NCI-H1092 treated with DMSO at 0.1 percent for 48 hours (cell line): ENCODE measurements around the gene CTNNA2.

Experiments
- DNase-seq: peaks from one replicate; lab custom pipeline; 2025; lab: John Stamatoyannopoulos, UW

The CTNNA2 gene

DNA sequence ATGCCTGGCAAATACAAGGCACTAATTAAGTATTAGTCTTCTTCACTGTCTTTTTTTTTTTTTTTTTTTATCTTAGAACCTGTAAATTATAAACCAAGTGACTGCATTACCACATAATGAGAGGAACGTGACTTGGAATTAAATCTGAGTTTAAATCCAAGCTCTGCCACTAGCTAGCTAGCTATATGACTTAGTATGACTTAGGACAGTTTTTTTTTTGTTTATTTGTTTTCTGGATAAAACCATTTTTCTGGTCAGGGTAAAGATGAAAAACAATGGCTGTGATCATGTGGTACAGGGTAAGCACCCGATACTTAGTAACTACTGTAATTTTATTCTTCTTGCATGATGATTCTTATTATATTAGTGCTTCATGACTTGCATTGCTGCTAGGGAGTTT, 983.5 kb downstream of the CTNNA2 start:
- no peak for DNase-seq

DNA sequence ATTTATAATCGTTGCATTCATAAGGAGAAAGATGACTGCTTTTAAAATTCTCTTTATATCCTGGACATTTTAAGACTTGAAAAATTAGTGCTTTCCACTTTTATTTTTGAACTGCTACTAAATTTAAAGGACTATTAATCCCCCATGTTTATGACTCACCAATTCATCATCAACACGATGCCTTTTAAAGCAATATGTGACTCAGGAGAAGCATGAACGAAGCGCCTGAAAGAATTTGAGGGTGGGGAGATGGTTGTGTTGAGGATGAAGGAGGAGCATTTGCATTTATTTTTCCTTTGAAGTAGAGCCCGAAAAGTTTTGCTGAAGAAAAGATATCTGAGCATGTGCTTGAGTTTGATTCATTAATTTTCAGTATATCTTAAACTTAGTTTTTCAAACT, 983.9 kb downstream of the CTNNA2 start:
- DNase-seq = no peak

DNA sequence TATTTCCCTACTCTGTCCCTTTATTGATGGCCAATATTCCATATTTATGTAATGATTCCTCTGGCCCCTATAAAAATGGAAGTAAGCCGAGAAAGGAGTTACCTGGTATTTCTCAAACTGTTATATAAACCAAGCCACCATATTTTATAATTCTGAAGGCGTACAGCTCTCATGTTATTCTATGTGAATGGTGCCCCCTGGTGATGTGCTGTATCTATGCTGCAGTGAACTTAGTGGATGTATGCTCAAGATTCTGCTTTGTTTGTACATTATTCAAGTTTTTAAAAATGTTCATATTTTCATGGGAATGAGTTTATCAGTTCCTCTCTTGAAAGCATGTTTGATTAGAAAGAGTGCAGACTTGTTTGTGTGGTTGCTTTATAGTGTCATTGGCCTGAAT, 986.2 kb downstream of the CTNNA2 start:
- DNase-seq = peak; percentile 29

DNA sequence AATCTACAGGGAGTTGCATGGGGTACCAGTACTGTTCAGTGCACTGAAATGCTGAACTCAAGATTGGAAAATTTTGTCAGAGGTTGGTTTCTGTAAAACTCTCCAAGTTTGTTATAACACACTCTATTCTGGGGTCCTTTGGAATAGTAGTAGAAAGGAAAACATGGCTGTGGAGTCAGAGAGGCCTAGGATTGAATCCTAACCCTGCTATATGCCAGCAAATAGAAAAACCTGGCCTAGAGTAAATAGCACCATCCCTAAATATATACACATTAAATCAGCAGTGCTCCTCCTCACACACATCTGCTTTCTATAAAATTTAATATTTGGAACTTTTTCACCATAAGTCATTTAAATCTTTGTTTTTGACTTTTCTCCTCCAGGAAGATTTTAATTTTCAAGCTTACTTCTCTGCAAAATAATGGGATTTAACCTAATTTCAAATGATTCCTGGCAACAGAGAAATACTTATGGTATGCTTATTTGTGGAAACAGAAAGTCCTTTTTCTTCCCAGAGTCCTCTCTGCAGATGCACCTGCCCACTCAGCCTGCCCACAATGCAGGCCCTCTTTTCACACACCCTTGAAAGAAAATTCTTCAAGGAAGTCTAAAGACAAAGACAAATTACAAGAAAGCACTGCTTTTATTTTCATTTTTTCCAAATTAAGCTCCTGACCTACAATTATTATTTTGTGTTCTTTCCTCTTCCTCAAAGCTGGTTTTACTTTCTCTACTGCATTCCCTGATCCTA, 989.2 kb downstream of the CTNNA2 start:
- no peak for DNase-seq

DNA sequence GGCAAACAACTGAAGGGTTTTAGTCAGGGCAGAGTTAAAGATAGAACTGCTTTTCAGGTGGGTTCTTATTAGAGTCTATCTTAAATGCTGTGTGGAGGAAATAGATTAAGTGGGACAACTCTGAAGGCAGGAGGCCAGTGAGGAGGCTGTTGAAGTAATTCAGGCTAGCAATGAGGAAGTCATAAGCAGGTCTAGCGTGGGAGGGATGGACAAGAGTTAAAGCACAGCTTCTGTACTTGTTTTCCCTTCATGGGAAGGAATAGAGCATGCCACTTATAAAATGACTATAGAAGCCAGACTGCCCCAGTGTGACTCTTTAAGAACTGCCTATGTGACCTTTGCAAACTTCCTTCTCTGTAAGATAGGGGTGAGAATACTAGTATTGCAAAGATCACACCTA, 993.7 kb downstream of the CTNNA2 start:
- no peak for DNase-seq

DNA sequence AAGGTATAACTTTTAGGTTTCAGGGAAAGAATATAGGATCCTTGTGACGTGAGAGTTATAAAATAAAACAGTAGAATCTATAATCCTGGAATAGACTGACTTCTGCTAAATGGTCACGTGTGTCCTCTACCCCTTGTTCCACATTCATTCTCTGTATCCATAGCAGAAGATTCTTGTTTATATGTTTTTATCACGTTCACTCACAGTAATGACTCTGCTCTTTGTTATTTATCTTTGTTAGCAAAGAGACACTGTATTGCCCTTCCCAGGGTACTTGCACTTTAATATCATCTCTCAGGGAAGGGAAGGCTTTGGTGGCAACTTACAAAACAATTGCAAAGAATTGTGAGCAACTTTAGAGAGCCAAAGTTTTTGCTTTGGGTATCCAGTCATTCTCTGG, 997.9 kb downstream of the CTNNA2 start:
- no peak for DNase-seq

DNA sequence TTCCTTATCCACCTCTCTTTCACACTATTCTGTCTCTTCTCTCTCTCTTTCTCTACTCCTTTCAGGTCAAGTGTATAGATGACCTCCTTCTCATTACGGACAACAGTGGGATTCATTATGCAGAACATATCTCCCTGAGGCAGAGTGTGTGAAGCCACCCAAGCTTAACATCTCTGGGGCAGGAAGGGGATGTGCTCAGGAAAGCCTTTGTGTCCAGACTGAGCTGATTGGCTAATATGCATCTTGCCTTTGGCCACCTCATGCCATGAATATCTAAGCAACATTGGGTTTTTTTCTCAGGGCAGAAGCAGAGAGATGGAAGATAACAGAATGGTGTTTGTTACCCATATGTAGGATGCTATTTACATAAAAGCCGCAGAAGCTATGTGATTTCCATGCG, 1003.1 kb downstream of the CTNNA2 start:
- no peak for DNase-seq

DNA sequence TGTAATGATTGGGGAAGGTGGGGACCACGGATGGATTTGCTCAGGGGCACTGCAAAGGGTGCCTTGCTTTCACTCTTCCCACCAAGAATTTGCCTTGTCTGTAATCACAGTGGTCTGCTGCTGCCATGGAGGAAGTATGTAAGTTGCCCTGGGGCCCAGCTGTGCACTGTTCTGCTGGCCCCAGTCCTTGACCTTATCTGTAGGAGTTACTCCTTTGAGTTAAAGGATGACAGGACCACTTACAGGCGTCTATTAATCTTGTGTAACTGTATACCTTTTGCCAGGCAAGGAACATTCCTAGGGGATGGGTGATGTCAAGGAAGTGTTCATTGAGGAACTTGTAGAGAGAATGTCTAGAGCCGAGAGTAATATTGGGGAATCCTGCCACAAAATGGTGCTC, 1004.5 kb downstream of the CTNNA2 start:
- no peak for DNase-seq

DNA sequence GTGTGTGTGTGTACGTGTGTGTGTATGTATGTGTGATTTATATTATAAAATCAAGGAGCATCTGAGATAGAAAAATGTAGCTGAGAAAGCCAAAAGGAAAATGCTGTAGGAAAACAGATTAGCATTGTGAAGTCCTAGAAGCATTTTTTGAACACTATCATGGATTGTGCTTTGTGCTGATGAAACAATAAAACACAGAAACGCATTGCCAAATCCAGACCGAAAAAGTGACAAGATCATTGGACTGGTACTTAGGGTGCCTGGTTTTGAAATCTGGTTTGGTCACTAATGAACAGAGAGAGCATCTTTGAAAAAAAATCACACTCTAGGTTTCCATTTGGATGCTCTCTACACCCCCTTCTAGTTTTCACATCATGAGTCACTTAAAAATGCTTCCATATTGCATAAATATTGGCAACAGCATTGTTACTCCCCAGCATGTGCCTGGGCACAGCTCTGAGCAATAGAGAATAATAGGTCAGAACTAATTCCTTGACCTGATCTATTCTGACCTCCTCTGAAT, 1006.3 kb downstream of the CTNNA2 start:
- no peak for DNase-seq

DNA sequence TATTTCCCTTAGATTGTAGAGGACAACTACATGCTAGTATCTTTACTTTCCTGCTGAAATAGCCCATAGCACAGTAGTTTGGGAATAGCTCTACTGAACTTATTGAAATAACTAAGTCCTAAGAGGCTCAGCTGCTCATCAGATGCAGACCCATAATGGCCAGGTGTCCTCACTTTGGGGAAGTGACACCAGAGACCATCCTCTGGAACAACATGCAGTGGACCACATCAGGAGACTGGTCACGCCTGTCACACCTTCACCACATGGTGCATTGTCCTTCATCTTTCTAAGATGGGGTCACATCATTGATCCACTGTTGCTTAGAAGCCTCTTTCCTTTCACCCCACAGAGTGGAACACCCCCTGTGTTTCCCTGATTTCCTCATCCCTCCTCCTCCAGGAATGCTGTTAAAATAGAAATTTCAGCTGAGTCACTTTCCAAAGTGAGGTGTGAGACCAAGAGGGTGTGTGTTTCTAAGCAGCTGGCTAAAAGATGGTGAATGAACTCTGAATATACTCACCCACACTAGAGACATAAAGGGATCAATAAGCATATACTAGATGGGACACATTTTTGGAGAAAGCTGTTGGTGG, 1006.9 kb downstream of the CTNNA2 start:
- no peak for DNase-seq

DNA sequence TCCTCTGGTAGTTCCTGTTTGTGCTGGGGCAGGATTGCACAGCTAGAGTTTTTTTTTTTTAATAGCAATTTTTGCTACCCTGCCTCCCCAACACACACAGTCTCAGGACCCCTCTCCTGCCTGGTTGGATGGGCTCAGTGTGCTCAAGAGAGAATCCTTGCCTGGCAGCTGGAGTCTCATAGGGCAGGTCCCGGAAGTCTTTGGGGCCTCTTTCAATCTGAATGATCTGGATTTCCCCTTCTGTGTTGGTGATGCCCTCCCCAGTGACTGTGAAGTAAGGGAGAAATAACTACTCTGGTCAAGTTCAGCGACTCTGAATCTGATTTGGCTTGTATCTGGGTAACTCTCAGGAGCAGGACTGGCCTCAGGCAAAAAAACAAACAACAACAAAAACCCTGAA, 1012.3 kb downstream of the CTNNA2 start:
- no peak for DNase-seq

DNA sequence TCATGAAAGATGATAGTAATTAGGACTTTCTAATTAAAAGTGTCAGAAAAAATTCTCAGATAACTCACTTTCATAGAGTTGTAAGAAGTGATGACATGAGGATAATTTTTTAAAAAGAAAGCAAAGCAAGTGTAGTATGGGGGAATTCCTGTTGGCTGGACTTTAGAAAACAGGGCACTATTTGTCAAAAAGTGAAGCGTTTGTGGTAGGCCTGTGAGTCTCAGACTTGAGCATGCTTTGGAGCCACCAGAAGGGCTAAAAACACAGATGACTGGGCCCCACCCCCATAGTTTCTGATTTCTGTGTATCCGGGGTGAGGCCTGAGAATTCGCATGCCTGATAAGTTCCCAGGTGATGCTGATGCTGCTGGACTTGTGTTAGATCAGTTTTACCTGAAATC, 1014.3 kb downstream of the CTNNA2 start:
- no peak for DNase-seq

DNA sequence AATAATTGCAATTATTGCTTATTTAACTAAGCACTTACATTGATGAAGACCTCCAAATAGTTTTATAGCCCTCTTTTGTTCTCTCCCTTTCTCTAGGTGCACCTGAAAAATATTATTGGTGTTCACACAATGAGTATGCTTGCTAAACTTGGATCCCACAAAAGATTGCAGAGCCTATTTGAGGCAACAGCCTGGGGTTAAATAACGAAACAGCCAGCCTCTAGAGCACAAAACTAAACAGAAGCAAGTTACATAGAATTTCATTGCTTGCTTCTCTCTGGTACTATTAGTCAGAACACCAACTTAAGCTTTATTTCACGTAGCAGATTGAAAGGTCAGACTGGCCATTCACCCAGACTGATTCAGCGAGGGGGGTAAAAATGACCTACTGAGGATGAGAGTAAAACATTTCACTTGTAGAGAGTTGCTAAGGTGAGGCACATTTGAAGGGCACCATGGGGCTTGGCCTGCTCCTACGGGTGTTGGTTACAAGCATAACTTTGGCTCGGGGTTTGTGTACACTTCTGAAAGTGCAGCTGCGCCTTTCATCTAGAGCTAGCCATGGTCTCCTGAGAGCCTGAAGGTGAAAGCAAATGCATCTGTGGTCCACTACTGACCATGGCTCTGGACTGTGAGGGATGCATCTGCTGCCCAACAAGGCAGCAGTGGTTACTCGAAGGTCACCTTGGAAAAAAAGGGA, 1016.8 kb downstream of the CTNNA2 start:
- DNase-seq = no peak

DNA sequence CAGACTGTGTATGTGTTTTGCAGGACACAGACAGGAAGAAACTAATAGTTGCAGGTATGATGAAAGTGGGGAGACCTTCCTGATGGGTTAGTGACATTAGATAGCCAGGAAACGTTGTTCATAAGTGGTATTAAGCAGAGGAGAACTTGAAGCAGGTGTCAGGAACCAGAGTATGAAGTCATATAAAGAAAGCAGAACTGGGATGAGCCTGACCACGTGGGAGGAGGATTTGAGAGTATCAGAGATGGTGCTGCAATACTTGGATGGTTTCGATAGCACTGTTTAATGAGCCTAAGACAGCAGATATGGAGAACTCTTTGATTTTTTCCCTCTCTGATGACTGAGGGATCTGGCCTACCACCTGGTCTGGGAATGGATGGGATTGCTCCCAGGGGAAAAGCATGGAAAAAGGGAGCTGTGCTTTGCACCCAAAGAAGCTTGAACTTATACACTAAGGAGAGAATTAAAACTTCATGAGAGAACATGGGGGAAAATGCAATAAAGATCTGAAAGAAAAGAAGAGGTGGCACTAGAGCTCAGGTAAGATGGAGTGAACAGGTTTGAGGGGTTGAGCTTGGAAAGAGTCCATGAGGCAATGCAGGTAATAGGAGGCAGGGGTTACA, 1017.7 kb downstream of the CTNNA2 start:
- DNase-seq = no peak

DNA sequence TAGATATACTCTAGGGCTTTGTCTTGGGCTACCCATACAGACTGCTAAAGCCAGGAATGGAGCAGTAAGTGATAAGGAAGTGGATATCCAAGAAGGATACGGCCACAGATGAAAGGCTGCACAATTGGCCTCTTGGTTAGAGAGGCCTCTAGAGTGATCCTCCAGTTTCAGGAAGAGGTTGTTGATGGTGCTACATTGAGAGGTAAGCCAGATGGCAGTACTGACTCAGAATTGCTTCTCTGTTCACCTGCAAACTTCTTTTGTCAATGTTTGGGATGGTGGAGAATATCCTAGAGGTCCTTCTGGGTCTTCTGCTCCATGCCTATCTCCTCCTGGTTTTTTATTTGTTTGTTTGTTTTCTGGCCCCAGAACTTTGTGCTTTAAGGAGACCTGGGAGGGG, 1018.5 kb downstream of the CTNNA2 start:
- DNase-seq = no peak

DNA sequence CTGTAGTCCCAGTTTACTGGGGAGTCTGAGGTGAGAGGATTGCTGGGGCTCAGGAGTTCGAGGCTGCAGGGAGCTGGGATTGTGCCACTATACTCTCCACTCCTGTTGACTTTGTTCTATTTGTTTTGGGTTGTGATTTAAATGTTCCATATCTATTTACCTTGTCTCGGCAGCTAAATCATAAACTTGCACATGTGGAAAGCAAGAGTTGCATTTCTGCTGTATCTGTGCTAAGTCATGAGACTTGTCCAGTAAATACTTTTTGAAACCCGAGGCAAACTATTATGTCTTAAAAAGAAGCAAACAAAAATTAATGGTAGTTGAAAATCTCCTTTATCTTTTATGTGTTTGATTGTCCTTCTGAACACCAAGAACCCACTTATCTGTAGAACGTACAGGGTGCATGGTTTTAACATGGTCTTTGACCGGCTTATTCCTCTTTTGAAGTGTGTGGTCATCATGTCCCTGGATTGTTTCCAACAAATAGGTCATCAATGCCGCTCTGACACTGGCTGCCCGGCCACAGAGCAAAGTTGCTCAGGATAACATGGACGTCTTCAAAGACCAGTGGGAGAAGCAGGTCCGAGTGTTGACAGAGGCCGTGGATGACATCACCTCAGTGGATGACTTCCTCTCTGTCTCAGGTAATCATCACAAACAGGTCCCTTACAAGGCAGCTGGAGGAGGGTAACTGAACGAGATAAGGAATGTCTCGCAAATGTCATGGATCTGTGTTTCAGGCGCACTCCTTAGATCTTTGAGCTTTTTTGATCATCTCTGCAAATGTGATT, 1032.8 kb downstream of the CTNNA2 start:
- DNase-seq = no peak

DNA sequence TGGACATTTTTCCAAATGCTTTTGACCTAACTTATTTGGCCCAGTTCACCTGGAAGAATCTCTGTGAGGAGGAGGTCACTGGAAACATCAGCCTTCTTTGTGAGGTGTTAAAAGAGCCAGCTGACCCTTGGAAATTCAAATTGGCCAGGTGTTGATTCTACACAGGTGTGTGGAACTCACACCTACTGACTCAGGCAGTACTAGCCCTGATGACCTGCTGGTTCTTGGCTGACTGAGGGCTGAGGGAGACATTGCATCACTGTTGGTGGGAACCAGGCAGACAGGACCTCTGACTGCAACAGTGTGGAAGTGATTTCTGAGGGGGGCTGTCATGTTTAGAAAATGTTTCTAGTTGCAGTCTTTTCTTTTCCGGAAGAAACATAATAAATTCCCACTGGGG, 1033.9 kb downstream of the CTNNA2 start:
- no peak for DNase-seq

DNA sequence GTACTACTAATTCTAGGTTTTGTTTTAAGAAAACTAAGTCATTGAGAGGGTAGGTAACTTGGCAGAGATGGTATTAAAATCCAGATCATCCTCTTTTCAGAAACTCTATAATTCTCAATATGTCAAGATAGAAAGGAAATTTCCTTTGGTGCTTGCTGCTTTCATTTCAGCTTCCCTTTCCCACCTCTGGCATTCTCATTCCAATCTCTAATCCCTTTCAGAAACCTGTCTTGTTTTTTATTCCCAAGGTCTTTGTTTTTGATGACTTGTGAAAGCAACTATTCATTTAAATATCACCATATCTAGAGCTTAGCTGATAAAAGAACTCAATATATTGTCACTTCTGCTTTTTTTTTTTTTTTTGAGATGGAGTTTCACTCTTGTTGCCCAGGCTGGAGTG, 1034.5 kb downstream of the CTNNA2 start:
- no peak for DNase-seq

DNA sequence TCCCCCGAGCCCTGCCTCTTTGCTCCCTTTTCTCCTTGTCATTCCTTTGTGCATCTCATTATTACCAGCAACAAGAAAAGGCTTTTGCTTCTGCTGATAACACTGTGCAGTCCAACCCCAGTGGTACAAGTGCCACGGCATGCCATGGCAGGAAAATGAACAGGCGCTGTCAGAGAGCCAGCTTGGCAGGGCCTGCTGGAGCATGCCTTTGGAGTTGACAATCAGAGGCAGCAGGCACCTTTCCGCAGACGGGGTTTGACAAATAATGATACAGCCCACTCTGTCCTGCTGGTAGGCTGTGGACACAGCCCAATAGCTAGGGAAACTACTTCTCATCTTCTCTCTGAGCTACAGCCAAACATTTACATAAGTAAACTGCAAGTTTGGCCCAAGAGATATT, 1035.6 kb downstream of the CTNNA2 start:
- no peak for DNase-seq

DNA sequence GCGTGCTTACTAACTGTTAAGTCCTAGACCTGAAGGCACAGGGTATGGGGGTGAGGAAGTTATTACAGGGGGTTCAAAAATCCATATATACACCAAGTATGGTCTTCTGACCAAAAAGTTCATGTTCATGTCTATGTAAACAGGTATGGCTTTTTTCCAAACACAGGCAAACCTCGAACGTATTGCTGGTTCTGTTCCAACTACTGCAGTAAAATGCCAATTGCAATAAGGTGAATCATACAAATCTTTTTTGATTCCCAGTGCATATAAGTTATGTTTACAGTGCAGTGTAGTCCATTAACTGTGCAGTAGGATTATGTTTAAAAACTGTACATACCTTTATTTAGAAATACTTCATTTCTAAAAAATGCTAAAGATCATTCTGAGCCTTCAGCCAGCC, 1037.0 kb downstream of the CTNNA2 start:
- no peak for DNase-seq

DNA sequence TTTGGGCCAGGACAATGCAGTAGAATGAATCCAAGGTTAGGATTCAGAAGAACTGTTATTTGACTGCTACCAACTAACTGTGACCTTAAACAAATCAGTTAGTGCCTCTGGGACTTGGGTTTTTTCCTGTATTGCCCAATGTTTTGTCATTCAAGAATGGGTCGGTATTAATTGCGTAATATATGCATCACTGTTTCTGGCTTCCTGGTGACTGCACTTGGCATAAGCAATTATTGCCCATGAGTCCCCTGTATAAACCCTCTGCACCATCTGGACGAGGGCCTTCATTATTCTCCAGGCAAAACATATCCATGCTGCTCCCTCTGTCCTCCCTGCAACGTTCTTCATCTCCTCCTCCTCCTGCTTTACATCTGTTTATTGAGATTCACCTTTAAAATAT, 1047.5 kb downstream of the CTNNA2 start:
- DNase-seq = no peak

DNA sequence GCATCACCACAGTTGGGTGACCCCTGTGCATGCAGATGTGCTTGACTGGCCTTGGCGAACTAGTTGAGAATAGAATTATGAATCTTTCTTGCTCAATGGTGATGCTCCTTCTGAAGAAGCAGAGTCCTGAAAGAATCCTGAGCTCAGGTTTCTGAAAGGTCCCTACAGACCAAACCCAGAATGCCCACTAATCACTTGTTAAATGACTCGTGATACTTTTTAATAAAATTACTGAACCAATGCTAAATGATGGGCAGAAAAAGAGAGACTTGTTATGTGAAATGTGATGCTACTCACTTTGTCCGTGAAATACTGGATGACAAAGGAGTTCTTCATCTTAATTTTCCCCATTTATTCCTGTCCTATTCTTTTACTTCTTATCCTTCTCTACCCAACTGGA, 1055.2 kb downstream of the CTNNA2 start:
- no peak for DNase-seq
